HAP-1 (cell line): ENCODE results near the gene RRP9.
"Not testable (repeated sequence)": the region's sequence is repeated elsewhere in the genome, so short reads cannot be mapped to it uniquely, and the experiment has no call there.

Source experiments
- DNase-seq, 2 experiments: peaks; one replicate each; pipeline ENCODE4 v3.0.0-alpha.2; 2016 to 2020; ENCODE audit warnings: low spot score in 2 of 2
- H3K27me3 ChIP-seq: fragments of 250-450 bp; sonication (Bioruptor Pico); 2 replicates; pipeline ENCODE4 v1.5.1; 2020; ENCODE audit warnings: low read depth, mild to moderate bottlenecking, moderate library complexity
- H3K36me3 ChIP-seq: fragments of 250-450 bp; sonication (Bioruptor Pico); replicated peaks from 2 replicates; pipeline ENCODE4 v1.5.1; 2020; ENCODE audit warnings: mild to moderate bottlenecking
- H3K4me1 ChIP-seq: fragments of 250-450 bp; sonication (Bioruptor Pico); 2 replicates; pipeline ENCODE4 v1.5.1; 2020; ENCODE audit warnings: mild to moderate bottlenecking
- H3K4me3 ChIP-seq: fragments of 250-450 bp; sonication (Bioruptor Pico); 2 replicates; pipeline ENCODE4 v1.5.1; 2020; ENCODE audit warnings: mild to moderate bottlenecking, moderate library complexity
- H3K9me3 ChIP-seq: fragments of 250-450 bp; sonication (Bioruptor Pico); 2 replicates; pipeline ENCODE4 v1.5.1; 2020; ENCODE audit warnings: mild to moderate bottlenecking, moderate library complexity
- in situ Hi-C: fragments of 300-500 bp; cut with MboI; formaldehyde crosslinking; loops from 3 replicates; pipeline ENCODE4 v1.14.3; 2020; ENCODE audit warnings: low sequenced_read_pairs, inconsistent platforms, mixed read lengths

The RRP9 gene

DNA sequence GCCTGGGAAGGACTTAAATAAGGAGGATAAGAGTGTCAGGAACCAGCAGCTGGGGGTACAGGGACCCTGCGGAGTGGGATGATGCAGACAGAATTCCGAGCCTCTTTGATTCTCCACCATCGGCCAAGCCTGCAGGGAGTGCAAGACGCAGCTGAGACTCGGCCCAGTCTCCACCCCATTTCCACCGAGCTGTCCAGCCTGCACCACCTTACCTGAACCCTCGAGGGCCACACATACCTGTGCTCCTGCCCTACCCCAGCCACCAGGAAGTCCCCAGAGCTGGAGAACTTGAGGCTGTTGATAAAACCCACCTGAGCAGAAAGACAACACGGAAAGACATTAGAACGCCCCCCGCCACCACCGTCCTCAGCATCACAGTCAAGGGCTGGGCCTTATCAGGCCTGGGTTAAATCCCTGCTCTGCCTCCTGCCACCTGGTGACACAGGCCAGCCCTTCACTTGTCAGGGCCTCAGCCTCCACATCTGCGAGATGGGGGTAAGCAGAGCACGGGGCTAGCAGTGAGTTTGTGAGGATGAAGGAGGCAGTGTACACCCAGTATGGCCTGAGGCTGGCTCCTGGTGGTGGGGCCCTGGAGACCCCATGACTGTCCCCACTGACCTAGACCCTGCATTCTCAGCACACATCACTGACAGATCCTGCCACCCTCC is 8.1 kb downstream of the RRP9 start:
- no peaks in the 10 kb centered on the region for H3K9me3 ChIP-seq
- no peak for DNase-seq
- H3K4me3 ChIP-seq = no peak overlapping the region
- H3K4me1 ChIP-seq = no peaks in the 10 kb centered on the region
- in situ Hi-C loops = no loop called here
- peaks cover 60% of the 10 kb centered on the region for H3K36me3 ChIP-seq
- no peaks in the 10 kb centered on the region for H3K27me3 ChIP-seq

DNA sequence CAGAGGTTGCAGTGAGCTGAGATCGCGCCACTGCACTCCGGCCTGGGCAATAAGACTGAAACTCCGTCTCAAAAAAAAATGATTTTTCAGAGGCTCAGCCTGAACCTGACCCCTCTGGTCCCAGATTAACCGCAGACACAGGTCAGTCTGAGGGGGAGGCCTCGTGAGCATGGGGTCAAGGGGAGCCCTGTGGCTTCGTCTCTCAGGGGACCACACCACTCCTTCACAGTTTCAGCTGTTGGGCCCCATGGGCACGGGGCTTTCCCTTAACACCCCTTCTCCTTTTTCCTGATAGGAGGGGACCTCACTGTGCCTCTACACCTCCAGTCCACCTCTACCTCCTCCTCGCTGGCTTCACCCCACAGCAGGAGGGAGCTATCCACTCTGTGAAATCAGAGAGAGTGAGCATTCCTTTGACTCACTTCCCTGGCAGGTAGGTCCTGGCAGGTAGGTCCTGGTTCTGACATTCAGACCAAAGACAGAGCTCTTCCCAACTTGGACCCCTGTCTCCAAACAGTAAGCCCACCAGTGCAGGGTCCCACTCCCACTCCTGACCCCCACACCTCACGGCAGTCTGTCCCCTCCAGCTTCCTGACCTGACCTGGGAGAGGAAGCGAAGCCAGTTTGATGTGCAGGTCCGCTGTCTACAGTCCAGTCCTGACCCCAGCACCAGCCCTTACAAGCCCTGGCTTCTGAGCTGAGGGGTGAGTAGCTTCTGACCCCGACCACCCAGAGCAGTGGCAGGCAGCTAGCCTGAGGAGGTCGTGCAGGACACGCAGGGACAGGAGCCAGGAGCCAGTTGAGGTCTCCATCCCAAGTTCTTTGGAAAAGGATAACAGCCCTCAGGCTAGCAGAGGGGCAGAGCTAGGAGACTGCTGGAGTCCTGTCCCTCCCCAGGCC is 9.0 kb downstream of the RRP9 start:
- no peaks in the 10 kb centered on the region for H3K4me1 ChIP-seq
- H3K36me3 ChIP-seq = peaks cover 54% of the 10 kb centered on the region
- in situ Hi-C loops = no loop called here
- H3K9me3 ChIP-seq = no peaks in the 10 kb centered on the region
- H3K4me3 ChIP-seq = no peak overlapping the region
- no peaks in the 10 kb centered on the region for H3K27me3 ChIP-seq
- no peak for DNase-seq

DNA sequence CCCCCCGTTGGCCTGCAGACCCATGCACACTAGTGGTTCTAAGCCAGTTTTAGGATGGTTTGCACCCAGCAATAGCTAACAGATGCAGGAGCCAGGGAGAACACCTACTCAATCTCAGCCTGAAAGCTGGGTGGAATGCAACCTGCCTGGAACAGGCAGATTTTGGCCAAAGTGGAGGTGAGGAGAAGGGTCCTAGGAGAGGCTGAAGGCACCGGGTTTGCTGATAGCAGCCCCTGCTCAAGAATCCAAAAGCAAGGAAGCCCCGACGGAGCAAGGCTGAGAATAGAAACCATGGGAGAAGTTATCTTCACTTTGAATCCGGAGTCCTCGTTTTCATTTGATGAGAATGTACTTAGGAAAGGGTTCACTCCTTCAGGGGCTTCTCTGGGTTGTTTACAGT is 9.9 kb downstream of the RRP9 start:
- Histone ChIP-seq H3K4me3 (no peak overlapping the region), H3K4me1 (no peaks in the 10 kb centered on the region), H3K36me3 (peaks cover 44% of the 10 kb centered on the region), H3K9me3 (no peaks in the 10 kb centered on the region), H3K27me3 (no peaks in the 10 kb centered on the region)
- no peak for DNase-seq
- in situ Hi-C loops = no loop called here

DNA sequence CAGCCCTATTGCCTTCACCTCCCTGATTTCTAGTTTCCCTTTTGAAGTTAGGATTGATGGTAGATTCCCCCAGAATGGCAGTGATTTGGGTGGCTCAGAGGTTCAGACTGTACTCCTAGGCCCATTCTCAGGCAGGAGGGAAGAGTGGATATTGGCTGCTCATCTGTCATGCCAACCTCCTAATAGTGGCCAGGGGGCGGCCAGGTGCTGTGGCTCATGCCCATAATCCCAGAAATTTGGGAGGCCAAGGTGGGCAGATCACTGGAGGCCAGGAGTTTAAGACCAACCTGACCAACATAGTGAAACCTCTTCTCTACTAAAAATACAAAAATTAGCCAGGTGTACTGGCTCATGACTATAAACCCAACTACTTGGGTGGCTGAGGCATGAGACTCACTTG is 11.3 kb downstream of the RRP9 start:
- Histone ChIP-seq H3K9me3 (no peaks in the 10 kb centered on the region), H3K36me3 (peaks cover 31% of the 10 kb centered on the region), H3K27me3 (no peaks in the 10 kb centered on the region), H3K4me1 (no peaks in the 10 kb centered on the region), H3K4me3 (no peak overlapping the region)
- no peak for DNase-seq
- in situ Hi-C loops = no loop called here

DNA sequence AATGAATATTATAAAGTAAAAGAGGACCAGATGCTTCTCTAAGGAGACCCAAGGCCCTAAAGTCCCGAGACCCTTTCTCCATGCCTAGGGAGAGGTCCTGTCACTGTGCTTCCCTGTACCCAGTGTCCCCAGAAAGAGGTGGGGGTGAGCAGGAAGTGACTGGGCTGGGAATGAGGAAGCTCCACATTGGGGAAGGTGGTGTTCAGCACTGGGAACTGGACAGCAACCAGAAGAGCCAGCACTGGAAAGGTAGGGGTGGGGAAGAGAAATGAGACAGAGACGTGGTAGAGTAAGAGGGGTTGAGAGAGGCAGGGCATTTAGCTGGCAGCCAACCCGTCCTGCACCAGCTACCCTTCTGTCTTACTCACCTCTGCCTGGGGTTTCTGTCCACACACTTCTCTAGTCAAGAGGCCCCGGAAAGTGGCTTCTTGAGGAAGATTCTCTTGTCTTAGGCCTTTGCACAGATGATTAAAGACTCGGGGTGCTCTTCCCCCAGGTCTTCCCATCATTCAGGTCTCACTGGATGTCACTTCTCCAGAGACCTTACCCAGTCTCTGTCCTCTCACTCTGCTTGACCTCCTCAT is 12.2 kb downstream of the RRP9 start:
- no peaks in the 10 kb centered on the region for H3K4me1 ChIP-seq
- H3K4me3 ChIP-seq = no peak overlapping the region
- peak in 1 of 2 experiments; percentile 40 for DNase-seq
- in situ Hi-C loops = no loop called here
- no peaks in the 10 kb centered on the region for H3K9me3 ChIP-seq
- H3K27me3 ChIP-seq = no peaks in the 10 kb centered on the region
- H3K36me3 ChIP-seq = peaks cover 22% of the 10 kb centered on the region

DNA sequence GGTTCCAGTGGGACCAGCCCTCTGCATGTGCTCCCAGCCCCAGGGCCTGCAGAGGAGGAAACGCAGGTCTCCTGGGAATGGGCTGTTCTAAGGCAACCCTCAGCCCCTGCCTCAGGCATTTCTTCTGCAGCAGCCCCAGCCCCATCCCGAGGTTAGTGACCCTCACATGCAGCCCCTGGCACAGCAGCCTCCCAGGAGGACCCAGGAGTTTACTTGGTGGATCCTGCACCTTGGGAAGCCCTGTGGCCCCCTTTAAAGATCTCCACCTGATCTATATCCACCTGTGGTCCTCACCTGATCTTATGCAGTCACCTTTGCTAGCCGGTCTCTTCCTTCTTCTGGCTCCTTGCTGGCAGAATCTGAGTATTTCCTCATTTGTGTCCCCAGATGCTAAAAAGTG is 12.7 kb downstream of the RRP9 start:
- H3K9me3 ChIP-seq, H3K4me3 ChIP-seq, H3K4me1 ChIP-seq, in situ Hi-C loops, H3K27me3 ChIP-seq, DNase-seq: not testable (repeated sequence)
- H3K36me3 ChIP-seq = peaks cover 16% of the 10 kb centered on the region

DNA sequence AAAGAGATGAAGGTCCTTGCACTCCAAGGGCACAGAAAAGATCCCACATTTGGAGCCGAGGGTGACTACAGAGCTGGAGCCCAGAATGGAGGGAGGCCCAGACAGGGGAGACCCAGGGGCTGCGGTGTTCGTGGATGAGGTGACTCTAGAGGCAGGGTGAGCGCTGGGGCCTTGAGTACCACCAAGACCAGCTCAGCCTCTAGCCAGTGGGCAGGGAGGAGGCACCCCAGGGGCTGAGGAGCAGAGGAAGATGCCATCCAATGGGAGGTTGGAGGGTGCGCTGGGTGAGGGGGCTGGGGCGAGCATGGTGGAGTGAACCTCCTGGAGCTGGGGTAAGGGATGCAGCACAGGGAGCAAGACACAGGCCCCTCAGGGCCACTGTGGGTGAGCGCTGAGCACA is 13.3 kb downstream of the RRP9 start:
- Histone ChIP-seq H3K4me3 (no peak overlapping the region), H3K27me3 (no peaks in the 10 kb centered on the region), H3K9me3 (no peaks in the 10 kb centered on the region), H3K4me1 (no peaks in the 10 kb centered on the region), H3K36me3 (peaks cover 11% of the 10 kb centered on the region)
- no peak for DNase-seq
- in situ Hi-C loops = no loop called here

DNA sequence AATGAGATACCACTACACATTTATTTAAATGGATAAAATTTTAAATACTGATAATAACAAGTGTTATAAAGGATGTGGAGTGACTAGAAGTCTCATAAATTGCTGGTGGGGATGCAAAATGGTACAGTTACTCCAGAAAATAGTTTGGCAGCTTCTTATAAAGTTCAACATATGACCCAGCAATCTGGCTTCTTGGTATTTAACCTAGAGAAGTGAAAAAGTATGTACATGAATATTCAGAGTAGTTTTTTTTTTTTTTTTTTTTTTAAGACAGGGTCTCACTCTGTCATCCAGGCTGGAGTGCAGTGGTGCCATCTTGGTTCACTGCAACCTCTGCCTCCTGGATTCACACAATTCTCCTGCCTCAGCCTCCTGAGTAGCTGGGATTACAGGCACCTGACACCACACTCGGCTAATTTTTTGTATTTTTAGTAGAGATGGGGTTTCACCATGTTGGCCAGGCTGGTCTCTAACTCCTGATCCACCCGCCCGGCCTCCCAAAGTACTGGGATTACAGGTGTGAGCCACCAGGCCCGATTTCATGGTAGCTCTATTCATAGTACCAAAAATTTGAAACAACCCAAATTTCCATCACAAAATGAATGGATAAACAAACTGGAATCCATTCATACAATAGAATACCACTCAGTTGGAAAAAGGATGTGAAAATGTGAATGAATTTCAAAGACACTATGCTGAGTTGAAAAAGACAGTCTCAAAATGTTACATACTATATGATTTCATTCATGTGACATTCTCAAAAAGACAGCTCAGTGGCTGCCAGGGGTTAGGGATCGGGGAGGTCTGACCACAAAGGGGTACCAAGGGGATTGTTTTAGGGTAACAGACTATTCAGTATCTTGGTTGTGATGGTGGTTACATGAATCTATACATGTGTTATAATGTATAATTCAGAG is 14.4 kb downstream of the RRP9 start:
- peaks cover under 1% of the 10 kb centered on the region; the same call in 1 of the 2 replicates for H3K27me3 ChIP-seq
- no peaks in the 10 kb centered on the region for H3K4me1 ChIP-seq
- in situ Hi-C loops = no loop called here
- peaks cover 4% of the 10 kb centered on the region for H3K36me3 ChIP-seq
- H3K9me3 ChIP-seq = no peaks in the 10 kb centered on the region
- H3K4me3 ChIP-seq = no peak overlapping the region
- DNase-seq = no peak

DNA sequence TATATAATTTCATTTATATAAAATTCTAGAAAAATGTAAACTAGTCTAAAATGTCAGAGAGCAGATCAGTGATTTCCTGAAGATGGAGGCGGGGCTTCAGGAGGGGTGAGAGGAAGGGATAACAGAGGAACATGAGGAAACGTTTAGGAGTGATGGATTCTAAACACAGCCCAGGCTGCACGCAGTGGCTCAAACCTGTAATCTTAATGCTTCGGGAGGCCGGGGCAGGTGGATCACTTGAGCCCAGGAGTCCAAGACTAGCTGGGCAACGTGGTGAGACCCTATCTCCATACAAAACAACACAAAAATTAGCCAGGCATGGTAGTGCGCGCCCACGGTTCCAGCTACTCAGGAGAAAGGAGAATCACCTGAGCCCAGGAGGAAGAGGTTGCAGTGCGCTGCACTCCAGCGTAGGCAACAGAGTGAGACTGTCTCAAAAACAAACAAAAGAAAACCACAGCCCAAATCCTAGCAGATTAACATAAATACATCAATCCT is 20.6 kb downstream of the RRP9 start:
- Histone ChIP-seq H3K9me3 (no peaks in the 10 kb centered on the region), H3K36me3 (no peaks in the 10 kb centered on the region), H3K27me3 (peaks cover 7% of the 10 kb centered on the region; the same call in 1 of the 2 replicates), H3K4me3 (no peak overlapping the region), H3K4me1 (no peaks in the 10 kb centered on the region)
- no peak for DNase-seq
- in situ Hi-C loops = no loop called here

DNA sequence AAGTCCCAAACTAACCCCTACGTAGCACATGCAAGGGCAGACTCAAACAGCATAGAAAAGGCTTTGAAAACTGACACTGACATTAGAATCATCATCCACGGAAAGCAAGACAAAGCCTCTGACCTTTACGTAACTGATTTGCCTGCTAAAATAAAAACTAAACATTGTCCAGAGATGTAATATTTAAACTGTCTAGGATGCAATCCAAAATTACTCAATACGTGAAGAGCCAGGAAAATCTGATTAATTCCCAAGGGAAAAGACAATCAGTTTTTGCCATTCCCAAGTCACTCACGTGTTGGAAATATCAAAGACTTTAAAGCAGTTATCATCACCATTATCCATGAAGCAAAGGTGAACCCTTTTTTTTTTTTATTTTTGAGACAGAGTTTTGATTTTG is 25.3 kb downstream of the RRP9 start:
- Histone ChIP-seq H3K36me3 (no peaks in the 10 kb centered on the region), H3K27me3 (0 out of 2 replicates have a peak, but pooled peaks cover 4% of the 10 kb centered on the region), H3K9me3 (no peaks in the 10 kb centered on the region), H3K4me1 (no peaks in the 10 kb centered on the region), H3K4me3 (no peak overlapping the region)
- in situ Hi-C loops = no loop called here
- DNase-seq = no peak

DNA sequence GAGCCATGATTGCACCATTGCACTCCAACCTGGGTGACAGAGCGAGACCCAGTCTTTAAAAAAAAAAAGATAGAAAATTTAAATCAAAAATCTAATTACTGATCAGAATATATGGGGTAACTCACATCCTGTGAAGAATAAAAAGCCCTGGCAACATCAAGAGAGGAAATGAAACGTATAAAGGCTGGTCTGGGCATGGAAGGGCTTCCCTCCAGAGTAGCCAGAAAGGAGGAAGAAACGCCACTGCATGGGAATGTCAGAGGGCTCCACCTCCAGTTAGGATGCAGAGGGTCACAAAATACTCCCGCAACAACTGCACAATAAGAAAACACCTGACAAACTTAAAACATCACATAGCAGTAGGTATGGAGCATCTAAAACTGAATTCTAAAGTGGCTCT is 33.7 kb downstream of the RRP9 start:
- no peaks in the 10 kb centered on the region for H3K9me3 ChIP-seq
- no peak for DNase-seq
- H3K4me1 ChIP-seq = no peaks in the 10 kb centered on the region
- H3K36me3 ChIP-seq = no peaks in the 10 kb centered on the region
- no peak overlapping the region for H3K4me3 ChIP-seq
- no peaks in the 10 kb centered on the region for H3K27me3 ChIP-seq
- in situ Hi-C loops = no loop called here

DNA sequence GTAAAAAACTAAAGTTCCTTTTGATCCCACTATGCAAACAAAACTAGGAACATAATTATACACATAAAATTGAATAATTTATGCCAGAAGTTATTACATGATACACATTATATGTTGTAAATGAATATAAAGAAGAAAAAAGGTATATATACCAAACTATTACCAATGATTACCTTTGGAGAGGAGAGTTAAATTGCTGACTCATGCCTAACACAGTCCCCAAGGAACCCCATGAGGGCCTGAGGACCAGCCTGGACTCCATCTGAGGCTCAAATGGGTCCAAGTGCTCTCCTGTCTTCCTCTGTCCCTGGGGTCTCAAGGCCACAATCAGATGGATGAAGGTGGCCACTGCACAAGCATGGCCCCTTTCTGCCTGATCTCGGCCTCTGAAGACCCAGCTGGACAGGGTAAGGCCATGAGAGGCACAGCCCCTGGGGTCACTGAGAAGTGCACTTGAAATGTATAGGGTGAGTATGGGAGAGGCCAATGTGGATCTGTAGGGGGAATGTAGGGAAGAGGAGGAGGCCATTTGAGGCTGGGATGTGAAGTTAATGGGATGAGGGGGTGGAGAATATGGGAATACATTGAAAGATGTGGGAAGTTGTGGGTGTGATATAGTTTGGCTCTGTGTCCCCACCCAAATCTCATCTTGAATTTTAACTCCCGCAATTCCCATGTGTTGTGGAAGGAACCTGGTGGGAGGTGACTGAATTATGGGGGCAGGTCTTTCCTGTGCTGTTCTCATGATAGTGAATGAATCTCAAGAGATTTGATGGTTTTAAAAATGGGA is 37.5 kb downstream of the RRP9 start:
- H3K4me1 ChIP-seq = no peaks in the 10 kb centered on the region
- in situ Hi-C loops = no loop called here
- peaks cover 8% of the 10 kb centered on the region for H3K27me3 ChIP-seq
- no peaks in the 10 kb centered on the region for H3K36me3 ChIP-seq
- H3K9me3 ChIP-seq = no peaks in the 10 kb centered on the region
- DNase-seq = no peak
- no peak overlapping the region for H3K4me3 ChIP-seq

DNA sequence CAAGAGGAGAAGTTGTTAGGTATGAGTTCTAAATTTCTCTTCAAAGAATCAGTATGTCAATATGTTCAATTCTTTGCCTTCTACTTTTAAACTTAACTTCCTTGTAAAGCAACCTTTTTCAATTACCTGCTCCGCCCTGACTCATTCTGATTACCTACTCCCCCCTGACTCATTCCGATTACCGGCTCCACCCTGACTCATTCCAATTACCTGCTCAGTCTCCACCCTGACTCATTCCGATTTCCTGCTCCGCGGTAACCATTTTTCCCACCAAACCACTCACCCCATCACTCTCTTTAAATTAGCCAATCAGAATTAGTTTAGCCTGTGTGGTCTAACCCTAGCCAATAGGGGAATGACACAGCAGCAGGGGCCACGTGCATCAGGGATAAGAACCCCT is 39.3 kb downstream of the RRP9 start:
- in situ Hi-C loops, H3K36me3 ChIP-seq, H3K4me1 ChIP-seq, H3K4me3 ChIP-seq, H3K9me3 ChIP-seq, DNase-seq: not testable (repeated sequence)
- peaks cover 22% of the 10 kb centered on the region for H3K27me3 ChIP-seq
